ENCODE measurements around the gene ALKBH8.

Gene ALKBH8

DNA sequence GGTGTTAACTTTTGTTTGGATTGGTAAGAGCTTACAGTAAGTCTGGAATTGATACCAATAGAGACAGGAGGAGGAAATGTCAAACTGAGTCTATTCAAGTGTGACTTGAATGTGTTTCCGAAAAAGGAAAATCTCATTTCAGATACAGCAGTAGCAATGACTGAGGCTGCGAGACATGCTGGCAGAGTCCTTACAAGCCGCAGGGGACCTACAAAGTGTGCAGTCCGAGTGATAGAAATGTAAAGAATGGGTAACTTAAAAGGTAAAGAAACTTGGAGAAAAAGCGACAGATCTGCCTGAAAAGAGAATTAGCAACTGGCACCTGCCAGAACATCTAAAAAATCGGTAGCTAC lies 108.4 kb downstream of the ALKBH8 start:
- peak overlapping the region; percentile 37 for H3K9ac ChIP-seq
- H3K27me3 ChIP-seq (ENCODE audit: control insufficient read depth, insufficient read depth, low read length) = no peaks in the 10 kb centered on the region
- H3K79me2 ChIP-seq = peaks cover 4% of the 10 kb centered on the region
- H3K4me3 ChIP-seq (ENCODE audit: low read depth, low read length) = peak overlapping the region; percentile 61
- no peaks in the 10 kb centered on the region for H3K9me3 ChIP-seq (ENCODE audit: control insufficient read depth, low read length)
- H3K4me2 ChIP-seq (ENCODE audit: low read length) = peak overlapping the region; percentile 74
- H2AFZ ChIP-seq = peak overlapping the region; percentile 93
- TF ChIP-seq, protein P1, sequence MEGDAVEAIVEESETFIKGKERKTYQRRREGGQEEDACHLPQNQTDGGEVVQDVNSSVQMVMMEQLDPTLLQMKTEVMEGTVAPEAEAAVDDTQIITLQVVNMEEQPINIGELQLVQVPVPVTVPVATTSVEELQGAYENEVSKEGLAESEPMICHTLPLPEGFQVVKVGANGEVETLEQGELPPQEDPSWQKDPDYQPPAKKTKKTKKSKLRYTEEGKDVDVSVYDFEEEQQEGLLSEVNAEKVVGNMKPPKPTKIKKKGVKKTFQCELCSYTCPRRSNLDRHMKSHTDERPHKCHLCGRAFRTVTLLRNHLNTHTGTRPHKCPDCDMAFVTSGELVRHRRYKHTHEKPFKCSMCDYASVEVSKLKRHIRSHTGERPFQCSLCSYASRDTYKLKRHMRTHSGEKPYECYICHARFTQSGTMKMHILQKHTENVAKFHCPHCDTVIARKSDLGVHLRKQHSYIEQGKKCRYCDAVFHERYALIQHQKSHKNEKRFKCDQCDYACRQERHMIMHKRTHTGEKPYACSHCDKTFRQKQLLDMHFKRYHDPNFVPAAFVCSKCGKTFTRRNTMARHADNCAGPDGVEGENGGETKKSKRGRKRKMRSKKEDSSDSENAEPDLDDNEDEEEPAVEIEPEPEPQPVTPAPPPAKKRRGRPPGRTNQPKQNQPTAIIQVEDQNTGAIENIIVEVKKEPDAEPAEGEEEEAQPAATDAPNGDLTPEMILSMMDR (IDR thresholded peaks at IDR 0.05) = no peak
- H3K4me1 ChIP-seq = peaks cover 4% of the 10 kb centered on the region
- H3K36me3 ChIP-seq (ENCODE audit: control insufficient read depth, insufficient read depth, low read length) = no peaks in the 10 kb centered on the region
- H3K27ac ChIP-seq = peak overlapping the region; percentile 67

DNA sequence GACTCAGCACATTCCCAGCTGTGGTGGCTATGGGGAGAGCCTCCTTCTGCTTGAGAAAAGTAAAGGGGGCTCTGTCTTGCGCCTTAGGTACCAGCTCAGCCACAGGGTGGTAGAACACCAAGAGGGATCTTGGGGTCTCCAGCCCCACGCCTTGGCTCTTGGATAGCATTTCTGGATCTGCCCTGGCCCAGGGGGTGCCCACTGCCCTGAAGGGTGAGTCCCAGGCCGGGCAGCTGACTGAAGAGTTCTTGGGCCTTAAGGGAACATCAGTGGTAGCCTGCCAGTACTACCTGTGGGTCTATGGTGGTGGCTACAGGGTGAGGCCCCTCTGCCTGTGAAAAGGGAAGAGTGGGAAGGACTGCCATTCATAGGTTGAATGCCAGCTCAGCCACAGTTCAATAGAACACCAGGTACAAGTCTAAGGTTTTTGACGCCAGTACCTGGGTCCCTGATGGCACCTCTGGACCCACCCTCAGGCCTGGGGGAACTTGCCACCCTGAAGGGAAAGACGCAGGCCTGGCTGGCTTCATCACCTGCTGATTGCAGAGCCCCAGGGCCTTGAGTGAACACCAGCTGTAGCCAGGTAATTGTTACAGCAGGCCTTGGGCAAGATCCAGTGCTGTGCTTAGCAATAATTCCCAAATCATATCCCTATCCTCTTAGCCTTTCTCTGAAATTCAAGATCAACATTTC lies 111.8 kb downstream of the ALKBH8 start:
- no peak overlapping the region for H3K4me2 ChIP-seq (ENCODE audit: low read length)
- no peaks in the 10 kb centered on the region for H3K36me3 ChIP-seq (ENCODE audit: control insufficient read depth, insufficient read depth, low read length)
- no peak overlapping the region for H3K9ac ChIP-seq
- H2AFZ ChIP-seq = no peak overlapping the region
- H3K27me3 ChIP-seq (ENCODE audit: control insufficient read depth, insufficient read depth, low read length) = no peaks in the 10 kb centered on the region
- no peaks in the 10 kb centered on the region for H3K9me3 ChIP-seq (ENCODE audit: control insufficient read depth, low read length)
- H3K4me3 ChIP-seq (ENCODE audit: low read depth, low read length) = no peak overlapping the region
- H3K27ac ChIP-seq = no peak overlapping the region
- TF ChIP-seq, protein P1 (IDR thresholded peaks at IDR 0.05) = no peak
- H3K79me2 ChIP-seq = peaks cover 4% of the 10 kb centered on the region
- H3K4me1 ChIP-seq = peaks cover 4% of the 10 kb centered on the region
